SIG-M5 treated with dmso at 0.1 percent for 504 hours (cell line): Measurements from ENCODE around the gene FOSL2.

Experiments used
- DNase-seq: peaks from one replicate; lab custom pipeline; 2025; ENCODE audit not compliant: unreplicated experiment; lab: John Stamatoyannopoulos, UW

Gene FOSL2

DNA sequence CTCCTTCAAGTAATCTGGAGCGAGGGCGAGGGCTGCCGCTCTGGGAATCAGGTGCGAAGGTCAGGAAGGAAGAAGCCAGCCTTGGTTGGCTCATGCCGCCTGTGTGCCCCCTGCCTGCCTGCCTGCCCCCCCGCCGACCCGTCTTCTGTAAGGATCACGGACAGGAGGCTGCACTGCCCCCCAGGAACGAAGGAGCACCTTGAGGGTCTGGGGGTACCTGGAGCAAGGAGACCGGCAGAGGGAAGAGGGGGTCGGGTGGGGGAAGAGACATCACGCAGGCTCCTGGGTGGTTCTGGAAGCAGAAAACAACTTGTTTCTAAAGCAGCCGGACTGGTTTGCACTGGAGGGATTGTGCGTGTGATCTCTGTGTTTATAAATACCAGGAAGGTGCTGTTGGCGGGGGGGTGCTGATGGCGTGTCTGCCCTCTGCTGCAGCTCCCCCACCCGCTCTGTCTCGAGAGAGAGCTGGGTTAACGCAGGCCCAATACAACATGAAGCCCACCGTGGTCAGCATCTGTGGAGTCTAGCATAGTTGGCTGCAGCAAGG is 1.7 kb downstream of the FOSL2 start:
- peak; percentile 55 for DNase-seq

DNA sequence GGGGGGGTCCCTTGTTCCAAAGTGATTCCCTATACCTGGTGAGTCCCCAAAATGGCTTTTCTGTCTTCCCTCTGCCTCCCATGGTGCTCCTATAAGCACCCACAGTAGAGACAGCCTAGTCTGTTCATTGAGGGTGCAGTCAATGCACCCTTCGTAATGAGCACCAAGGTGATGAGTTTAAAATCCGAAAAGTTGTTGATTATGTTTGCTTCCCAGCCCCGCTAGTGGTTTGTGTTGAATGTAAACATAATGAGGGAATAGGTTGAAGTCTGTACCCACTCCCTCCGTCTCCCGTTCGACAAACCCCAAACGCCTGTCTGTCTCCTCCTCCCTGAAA is 2.3 kb downstream of the FOSL2 start:
- no peak for DNase-seq

DNA sequence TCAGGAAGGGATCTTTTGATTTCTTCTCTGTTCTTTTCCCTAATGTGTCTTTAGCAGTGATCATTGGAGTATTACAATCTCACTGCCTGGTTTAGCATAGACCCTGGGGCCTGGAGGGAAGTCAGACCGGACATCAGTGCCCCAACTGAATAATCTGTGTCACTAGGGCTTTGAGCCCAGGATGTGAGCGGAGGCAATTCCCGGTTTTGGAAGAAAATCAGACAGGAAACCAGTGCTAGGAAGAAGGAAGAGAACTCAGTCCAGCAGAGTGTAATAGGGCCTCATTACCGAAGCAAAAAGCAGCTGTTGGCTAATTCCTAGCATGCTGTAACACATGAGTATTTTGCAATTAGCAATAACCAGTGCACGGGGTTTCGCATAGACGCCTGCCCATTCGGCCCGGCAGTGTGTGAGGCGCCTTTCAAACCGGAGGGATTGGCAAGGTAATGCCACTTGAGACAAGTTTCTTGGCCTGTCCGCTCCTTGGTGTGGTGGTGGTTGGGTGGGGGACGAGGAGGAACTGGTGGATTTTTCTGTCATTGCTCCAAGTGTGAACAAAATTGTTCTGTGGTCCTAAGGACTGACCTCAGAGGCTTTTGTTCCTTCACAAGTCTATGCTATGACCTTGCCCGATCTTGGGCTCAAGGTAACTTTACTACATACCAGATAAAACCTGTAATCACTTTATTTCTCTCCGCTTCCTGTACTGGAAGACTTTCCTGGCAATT is 2.8 kb downstream of the FOSL2 start:
- DNase-seq = peak; percentile 89

DNA sequence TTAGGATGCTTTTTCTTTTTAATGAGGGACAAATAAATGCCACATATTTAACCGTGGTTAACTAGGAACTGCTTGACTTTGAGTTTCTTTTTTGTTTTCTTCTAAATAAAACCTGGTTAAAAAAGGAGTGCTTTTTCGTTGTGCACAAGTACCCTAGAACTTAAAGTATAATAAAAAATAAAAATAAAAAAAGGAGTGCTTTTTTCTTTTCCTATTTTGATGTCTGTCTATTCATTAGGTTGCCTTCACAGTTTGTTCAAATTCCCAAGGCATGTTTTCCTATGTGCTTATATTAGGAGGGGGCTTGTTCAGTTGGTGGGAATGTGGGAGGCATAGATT is 4.4 kb downstream of the FOSL2 start:
- DNase-seq = no peak

DNA sequence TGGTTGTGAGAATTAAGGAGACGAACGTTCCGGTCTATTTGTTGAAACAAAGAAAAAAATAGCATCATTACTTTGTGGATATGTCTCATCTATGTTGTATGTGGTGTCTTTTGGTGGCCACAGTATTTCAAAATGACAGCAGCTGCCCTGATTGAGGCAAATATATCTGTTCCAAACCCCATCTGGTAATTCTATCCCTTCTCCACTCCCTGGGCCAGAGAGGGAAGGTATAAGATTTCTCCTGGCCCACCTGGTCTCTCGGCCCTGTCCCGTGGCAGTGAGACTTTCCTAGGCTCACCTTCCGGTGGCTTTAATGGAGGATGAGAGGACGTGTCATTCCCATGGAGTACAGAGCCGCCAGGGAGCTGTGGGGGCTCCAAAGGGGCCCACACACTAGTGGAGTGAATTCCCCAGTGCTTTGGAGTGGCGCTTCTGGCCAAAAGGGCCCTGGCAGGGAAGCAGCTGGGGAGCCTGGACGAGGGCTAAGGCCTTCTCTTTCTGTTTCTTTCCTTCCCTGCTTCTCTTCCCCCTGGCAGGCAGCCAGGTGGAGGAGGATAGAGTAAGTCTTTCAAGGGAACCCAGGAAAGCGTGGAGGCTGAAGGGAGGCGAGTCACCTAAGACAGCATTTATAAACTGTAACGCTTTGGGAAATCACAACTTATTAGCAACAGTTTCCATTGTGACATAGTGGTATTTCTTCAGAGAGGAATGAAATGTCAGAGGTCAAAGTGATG is 5.6 kb downstream of the FOSL2 start:
- no peak for DNase-seq

DNA sequence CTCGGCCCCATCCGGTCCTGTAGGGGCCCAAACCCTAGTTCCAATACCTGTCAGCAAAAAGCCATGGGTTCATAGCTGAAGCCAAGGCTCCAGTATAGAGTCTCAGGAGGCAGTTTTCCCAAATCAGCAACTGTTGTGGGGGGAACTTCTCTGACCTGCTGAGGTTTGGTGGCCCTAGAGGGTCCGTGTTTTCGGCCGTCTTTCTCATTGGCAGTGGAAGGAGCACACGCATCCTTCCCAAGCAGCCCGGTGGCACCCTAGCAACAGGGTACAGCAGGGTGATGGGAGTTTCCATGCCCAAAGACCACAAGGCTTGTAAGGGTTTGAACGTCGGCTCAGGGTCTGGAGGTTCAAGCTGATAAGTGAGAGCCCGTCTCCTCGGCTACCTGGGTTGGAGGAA is 6.6 kb downstream of the FOSL2 start:
- no peak for DNase-seq

DNA sequence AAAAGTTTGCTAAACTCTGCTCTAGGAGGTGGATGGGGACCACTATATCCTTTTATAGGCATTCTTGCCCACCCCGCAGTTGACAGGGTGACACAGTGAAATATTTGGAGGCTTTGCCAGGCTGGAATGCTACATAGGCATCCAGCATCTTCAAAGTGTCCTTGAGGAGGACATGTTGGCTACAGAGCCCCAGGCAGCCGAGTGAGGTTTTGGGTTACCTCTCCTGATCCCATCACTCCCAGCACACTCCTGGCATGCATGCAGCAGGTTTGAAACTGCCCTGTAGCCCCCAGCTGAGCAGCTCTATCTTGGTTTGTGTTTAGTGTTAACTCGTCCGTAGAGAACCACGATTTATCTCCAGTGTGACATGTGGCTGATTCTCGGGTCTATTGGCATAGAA is 7.3 kb downstream of the FOSL2 start:
- no peak for DNase-seq

DNA sequence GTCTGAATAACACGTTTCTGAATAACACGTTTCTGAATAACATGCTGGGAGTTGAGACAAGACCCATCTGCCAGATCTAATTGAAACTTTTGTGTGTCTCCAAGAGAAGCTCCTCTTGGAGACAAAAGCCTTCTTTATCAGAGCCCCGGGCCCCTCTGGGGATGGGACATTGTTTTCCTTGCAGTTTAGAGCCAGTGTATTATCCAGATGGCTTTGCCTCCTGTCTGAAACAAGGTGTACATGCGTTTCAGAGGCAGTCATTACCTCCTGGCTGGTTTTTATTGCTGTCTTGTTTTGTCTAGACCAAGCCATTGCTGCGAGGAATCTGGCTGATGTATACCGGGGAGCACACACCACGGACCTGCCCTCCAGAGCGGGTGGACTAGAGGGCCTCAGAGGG is 7.8 kb downstream of the FOSL2 start:
- no peak for DNase-seq

DNA sequence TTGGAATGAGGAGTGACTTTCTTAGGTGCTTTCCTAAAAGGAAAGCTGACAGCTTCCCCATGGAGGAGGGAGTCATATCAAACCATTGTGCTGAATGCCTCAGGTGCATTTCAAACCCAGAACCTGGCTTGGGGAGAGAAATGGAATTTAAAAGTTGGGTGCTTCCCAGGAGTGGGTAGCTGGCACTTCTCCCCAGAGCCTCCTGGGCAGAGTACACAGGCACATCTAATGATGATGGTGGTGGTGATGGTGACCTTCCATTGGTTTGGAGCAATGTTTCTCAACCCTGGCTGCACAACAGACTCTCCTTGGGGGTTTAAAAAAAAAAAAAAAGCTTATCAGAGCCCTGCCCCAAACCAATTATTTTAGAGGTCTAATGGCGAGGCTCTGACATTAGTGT is 8.3 kb downstream of the FOSL2 start:
- no peak for DNase-seq

DNA sequence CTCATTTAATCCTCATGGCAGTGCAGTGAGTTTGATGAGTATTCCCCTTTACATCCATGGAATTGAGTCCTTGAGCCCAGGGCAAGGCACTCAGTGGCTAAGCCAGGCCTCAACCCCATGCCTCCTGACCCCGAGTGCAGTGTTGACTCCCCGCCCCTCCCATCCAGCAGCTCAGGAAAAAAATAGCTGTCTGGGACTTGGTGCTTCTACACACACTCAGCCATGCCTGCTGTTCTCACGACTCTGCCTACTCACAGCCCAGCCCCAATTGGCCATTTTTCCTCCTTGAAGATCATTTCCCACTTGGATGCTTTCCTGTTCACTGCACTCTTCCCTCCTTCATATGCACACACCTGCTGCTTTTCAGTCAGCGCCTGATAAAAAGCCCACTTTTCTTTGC is 8.8 kb downstream of the FOSL2 start:
- DNase-seq = no peak

DNA sequence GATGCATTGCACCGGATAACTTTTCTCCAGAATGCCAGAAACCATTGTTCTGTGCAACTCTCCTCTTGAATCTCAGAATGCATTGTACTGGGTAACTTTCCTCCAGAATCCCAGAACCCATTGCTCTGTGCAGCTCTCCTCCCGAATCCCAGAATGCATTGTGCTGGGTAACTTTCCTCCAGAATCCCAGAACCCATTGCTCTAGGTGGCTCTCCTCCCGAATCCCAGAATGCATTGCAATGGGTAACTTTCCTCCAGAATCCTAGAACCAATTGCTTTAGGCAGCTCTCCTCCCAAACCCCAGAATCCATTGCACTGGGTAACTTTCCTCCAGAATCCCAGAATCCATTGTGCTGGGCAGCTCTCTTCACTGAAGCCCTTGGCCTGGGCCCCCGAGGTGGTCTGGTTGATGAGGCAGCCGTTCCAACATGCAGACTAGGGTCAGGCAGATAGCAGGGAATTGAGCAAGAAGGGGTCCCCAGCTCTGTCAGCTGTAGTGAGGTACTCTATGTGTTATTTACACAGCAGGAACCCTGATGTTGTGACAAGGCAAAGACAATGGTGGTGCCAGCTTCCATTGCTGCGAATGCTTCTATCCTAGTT is 9.4 kb downstream of the FOSL2 start:
- DNase-seq = no peak

DNA sequence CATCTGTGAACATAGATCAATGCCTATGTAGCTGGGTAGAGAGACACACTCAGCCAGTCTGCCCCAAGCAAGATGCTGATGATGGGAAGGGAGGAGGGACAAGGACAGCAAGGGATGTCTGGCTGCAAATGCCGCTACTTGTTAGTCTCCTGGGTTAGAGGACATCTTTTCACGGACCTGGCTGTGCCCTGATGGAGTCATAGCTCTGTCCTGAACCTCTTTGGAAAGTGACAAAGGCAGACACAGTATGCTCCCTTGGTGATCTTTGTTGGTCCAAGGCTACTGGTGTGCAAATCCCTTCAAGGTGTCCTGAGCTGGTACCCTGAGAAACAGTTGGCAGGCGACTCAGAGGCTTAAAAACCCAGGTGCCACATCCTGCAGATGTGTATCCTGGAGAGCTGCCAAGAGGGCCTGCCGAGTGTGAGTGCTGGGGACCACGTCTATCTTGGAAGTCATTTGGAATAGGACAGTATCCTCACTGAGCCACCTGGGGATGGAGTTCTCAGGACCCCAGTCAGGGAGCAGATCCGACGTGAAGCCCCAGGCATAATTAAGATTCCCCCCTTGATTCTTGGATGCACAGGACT is 10.8 kb downstream of the FOSL2 start:
- no peak for DNase-seq

DNA sequence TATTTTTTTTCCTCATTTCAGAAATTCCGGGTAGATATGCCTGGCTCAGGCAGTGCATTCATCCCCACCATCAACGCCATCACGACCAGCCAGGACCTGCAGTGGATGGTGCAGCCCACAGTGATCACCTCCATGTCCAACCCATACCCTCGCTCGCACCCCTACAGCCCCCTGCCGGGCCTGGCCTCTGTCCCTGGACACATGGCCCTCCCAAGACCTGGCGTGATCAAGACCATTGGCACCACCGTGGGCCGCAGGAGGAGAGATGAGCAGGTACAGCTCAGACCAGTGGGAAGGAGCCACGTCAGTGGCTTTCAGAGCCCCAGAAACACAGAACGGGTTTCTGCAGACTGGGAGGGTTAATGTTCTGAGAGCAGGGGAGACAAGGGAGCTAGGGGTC is 11.4 kb downstream of the FOSL2 start:
- no peak for DNase-seq

DNA sequence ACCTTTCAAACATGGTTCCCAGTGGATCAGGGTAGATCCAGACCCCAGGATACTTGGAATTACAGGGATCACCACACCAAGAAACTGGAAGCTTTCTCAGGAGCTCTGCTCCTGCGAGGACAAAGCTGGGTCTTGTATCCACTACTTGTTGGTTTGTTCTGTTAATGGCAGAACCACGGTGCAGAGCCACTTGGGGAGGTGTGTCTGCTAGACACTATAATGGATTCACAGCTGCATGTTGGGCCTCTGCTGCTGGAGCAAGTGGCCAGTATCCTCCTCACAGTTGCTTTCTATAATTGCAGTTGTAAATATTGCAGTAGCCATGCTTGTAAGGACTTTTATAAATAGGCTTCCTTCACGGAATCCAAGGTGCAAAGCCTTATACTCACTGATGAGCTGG is 12.9 kb downstream of the FOSL2 start:
- no peak for DNase-seq

DNA sequence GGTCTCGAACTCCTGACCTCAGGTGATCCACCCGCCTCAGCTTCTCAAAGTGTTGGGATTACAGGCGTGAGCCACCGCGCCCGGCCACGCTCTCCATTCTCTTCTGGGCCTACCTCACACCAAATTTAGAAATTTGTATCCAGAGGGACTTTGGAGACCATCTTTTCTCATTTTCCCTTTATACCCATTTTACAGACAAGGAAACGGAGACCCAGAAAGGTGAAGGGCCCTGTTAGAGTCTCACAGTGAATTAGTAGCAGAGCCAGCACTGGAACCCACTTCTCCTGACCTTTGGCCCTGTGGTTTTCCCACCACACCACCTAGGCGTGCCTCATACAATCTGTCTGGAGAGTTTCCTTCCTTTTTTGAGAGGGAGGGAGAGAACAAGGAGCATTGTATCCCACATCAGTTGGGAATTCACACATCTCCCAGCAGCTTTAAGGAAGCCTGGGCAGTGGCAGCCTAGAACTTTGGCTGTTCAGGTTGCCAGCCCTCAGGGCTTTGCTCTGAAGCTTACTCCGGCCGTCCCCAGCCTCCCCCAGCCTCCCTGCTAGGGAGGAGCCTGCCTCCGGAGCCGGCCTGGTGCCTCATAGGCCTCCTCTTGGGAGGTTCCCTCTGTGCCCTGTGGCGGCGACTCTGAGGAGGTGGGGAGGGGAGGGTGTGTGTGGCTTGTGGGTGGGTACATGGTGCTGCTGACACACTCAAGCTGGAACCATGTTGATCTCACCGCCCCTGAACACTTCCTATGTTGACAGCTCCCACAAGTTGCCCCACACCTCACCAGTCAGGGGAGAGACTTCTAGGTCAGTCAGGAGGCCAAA is 13.8 kb downstream of the FOSL2 start:
- DNase-seq = peak; percentile 69

DNA sequence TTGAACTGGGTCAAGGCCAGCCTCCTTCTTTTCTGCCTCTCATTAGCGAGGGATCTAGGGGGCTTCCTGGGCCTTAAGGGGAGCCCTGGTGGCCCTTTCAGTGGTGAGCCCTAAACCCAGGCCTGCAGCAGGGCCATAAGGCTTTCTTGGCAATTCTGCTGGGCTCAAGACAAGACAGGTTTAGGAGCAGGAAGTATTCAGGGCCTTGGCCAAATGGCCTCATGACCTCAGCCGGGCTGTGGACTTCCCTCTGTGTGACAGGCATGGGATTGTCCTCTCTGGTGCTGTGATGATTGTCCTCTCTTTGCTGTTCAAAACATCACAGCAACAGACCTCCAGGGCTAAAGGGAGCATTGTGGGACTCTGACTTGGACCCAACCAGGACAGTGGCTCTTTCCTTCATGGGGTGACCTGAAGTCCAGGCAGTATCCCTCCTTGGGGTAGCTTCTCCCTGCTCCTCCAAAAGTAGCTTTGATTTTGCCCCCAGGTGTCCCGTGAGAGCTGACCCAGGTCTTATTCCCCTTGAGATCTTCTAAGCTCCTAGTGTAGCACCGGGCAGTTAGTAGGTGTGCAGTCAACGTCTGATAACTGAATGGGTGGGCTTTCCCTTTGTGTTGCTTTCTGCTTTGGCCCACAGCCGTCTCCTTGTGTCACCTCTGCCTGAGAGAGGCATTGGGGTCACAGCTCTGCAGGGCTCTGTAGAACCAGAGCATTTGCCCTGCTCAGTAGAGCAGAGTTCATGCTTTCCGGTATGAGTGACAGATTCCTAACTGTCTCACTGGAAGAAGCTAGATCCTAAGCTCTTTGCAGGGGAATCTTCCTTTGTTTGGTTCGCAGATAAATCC is 14.7 kb downstream of the FOSL2 start:
- DNase-seq = no peak

DNA sequence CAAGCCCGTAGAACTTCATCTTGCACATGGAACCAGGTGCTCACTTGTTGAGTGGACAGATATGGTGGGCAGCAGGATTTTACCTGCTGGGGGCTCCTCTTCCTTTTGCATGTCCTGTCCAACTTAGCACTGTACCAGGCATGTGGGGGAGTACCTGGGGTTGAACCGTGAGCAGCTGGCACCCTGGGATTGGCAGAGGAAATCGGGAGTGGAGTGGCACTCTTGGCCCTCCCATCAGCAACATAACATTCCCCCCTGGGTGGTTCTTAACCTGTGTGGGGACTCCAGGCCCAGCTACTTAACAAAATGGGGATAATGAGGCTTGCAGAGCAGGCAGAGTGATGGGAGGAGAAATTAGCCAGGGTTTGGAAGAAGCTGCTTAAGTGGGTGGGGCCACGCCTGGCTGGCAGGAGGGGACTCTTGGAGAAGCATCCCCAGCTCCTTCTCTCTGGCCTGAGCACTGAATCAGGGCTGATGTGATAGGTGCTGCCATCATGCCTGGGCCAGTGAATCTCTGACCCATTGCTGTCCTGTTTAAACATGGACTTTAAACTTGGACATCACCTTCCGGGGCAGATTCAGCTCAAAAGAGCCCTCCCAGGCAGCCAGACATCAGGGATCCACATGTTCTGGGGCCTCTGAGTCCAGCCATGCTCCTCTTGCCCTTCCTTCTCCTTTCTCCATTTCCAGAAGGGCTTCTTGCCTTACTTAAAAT is 15.5 kb downstream of the FOSL2 start:
- DNase-seq = no peak

DNA sequence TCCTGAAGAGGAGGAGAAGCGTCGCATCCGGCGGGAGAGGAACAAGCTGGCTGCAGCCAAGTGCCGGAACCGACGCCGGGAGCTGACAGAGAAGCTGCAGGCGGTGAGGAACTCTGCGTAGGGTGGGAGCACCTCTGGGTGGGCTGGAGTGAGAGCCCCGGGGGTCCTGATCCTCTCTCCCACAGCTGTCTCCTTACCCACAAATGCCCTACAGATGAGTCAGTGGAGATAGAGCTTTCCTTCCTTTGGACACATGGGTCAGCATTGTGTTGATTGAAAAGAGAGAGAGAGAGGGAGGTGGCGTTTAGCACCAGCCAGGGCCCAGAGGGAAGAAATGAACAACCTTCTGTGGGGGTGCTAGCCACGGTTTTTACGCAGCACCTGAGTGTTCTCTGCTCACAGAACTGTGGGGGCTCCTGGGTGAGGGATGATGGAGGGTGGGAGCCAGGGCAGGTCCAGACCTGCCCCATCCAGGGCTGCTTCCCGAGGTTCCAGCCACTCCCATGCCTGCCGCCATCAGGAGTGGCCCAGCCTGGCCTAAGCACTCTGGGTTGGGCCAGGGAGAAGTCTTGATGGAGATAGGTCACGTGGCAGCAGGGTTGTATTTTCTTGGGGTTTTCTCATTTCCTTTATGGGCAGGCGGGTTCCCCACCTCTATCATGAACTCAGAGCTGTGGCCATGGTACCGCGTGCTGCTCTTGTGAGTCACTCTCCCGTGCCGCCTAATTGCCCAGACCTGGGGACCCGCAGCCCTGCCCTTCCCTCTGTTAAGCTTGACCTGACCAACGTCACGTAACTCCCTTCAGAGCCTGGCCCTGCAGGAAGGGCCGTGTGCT is 16.3 kb downstream of the FOSL2 start:
- DNase-seq = no peak
